Naive B cell (primary cell): ENCODE results near the gene LYVE1. TPM values are rescaled to one million over a fixed set of nuclear protein-coding genes. Genes with fewer than 3 reads are reported as not detected.

Experiments used
- ATAC-seq, 2 donors: fragments of 150-1000 bp; cut with Tn5 transposase; 2 replicates each; pipeline ENCODE4 v1.10.0; 2021; ENCODE audit warnings: low read depth in 2 of 2, mild to moderate bottlenecking in 2 of 2, moderate library complexity in 2 of 2
- DNase-seq: peaks from one replicate; pipeline ENCODE4 v3.0.0; 2022
- H3K27ac Mint-ChIP-seq, 6 donors: one replicate each; pipeline ENCODE4 v1.8.0; 2020 to 2022; ENCODE audit warnings: mild to moderate bottlenecking in 6 of 6, mixed read lengths in 6 of 6, moderate library complexity in 5 of 6, inconsistent platforms in 2 of 6
- H3K27me3 Mint-ChIP-seq, 3 donors: one replicate each; pipeline ENCODE4 v1.8.0; 2021 to 2022; ENCODE audit warnings: mixed read lengths in 3 of 3, mild to moderate bottlenecking in 1 of 3
- H3K36me3 Mint-ChIP-seq, 2 donors: one replicate each; pipeline ENCODE4 v1.8.0; 2020 to 2022; ENCODE audit warnings: mixed read lengths in 2 of 2, inconsistent platforms in 1 of 2, mild to moderate bottlenecking in 1 of 2
- H3K4me1 Mint-ChIP-seq, 3 donors: one replicate each; pipeline ENCODE4 v1.8.0; 2020 to 2022; ENCODE audit warnings: mixed read lengths in 3 of 3, inconsistent platforms in 1 of 3, mild to moderate bottlenecking in 1 of 3, moderate library complexity in 1 of 3
- H3K4me3 Mint-ChIP-seq, 8 donors: one replicate each; pipeline ENCODE4 v1.8.0; 2020 to 2022; ENCODE audit warnings: mild to moderate bottlenecking in 8 of 8, mixed read lengths in 8 of 8, moderate library complexity in 8 of 8, inconsistent platforms in 2 of 8
- H3K9me3 Mint-ChIP-seq, 7 donors: one replicate each; pipeline ENCODE4 v1.8.0; 2020 to 2022; ENCODE audit warnings: mixed read lengths in 7 of 7, mild to moderate bottlenecking in 5 of 7, inconsistent platforms in 2 of 7, moderate library complexity in 1 of 7
- polyA plus RNA-seq, 6 donors: library from polyadenylated mRNA; unstranded; fragments of 300-500 nt; fragmentation: Illumina TruSeq; gene quantifications; one replicate each; pipeline ENCODE4 v1.2.3, GENCODE V29; 2021; ENCODE audit warnings: low read depth in 6 of 6

Gene LYVE1
- polyA plus RNA-seq, 6 donors from 2014 or later = 0.08 to 0.38 (median 0.29) TPM; not detected in 1

DNA sequence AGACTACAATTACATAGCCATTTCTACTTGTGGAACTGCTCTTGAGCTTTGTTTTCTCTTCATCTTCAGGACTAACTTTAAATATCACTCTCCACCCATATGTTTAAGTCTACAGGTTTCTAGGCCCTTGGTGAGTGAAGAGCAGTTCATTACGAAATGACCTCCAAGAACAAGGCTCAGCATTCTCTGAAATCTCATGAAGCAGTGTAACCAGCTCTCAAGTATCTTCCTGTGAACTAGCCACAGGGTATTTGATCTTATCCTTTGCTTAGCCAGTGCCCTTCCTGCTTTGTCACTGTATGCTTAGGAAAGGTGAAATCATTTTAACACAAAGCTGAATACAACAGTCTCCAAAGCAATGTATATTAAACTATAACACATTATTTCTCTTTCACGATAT, 20.4 kb upstream of the LYVE1 start:
- Mint-ChIP-seq H3K4me3 (no peak overlapping the region), H3K27me3 (no peaks in the 10 kb centered on the region), H3K36me3 (peaks cover 6 to 7% of the 10 kb centered on the region in 2 donors), H3K9me3 (no peaks in the 10 kb centered on the region), H3K27ac (peak overlapping the region in 2 of 6 donors; percentile 34 to 39), H3K4me1 (peaks cover 33 to 42% (median 35%) of the 10 kb centered on the region in 3 donors)
- ATAC-seq (no peak), DNase-seq (no peak)

DNA sequence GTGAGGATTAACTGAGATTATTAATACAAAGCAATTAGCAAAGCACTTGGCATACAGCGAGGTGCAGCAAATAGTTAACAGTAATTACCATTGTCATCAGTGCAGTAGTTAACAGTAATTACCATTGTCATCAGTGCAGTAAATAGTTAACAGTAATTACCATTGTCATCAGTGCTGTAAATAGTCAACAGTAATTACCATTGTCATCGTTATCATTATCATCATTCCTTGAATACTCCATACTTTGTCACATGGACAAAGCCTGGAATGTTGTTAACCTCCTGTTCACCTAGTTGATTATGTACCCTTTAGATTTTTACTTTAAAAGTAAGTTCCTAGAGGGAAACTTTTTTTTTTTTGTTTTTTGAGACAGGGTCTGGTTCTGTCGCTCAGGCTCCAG, 19.5 kb upstream of the LYVE1 start:
- DNase-seq (no peak), ATAC-seq (no peak)
- peak overlapping the region in 1 of 6 donors; percentile 3 for H3K27ac Mint-ChIP-seq
- no peaks in the 10 kb centered on the region for H3K9me3 Mint-ChIP-seq
- no peak overlapping the region for H3K4me3 Mint-ChIP-seq
- H3K36me3 Mint-ChIP-seq = peaks cover 6 to 7% of the 10 kb centered on the region in 2 donors
- H3K4me1 Mint-ChIP-seq = peaks cover 42 to 51% (median 44%) of the 10 kb centered on the region in 3 donors
- no peaks in the 10 kb centered on the region for H3K27me3 Mint-ChIP-seq

DNA sequence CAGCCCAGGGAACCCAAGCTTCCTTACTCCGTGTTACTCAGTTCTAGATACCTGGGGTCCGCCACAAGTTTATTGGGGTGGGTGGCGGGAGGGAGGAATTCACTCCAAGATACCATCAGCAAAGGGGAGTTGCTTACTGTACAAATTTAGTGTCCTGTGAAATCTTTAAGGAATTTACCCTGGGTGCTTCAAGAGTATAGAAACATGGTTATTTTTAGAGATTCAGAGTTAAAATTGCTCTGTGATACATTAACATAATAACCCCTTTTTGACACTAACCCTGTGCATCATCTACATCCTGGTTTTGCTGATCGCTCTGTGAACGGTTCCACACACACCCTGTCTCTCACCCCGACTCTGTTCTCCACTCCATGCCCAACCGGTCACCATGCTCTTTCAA, 18.9 kb upstream of the LYVE1 start:
- ATAC-seq (no peak), DNase-seq (no peak)
- Mint-ChIP-seq H3K4me1 (peaks cover 47 to 56% (median 50%) of the 10 kb centered on the region in 3 donors), H3K27me3 (no peaks in the 10 kb centered on the region), H3K36me3 (peaks cover 6 to 7% of the 10 kb centered on the region in 2 donors), H3K27ac (peak overlapping the region in 1 of 6 donors; percentile 3), H3K9me3 (no peaks in the 10 kb centered on the region), H3K4me3 (no peak overlapping the region)

DNA sequence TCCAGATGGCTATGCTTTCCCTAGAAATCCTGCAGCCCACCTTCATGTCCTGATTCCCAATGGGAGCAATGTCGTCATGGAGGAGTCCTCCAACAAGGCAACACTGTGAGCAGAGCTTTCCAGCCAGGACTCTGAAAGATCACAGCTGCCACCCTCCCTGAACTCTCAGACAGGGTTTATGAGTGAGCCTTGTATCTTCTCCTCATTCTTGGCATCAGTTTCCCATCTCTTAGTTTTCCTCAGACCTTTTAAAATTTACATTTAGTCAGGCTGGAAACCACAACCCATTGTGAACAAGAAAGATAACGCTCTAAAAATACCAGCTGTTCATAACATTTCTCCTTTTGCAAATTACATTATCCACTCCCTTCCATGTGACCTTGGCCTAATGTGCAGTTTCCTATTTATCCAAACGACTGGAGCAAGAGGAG, 15.6 kb upstream of the LYVE1 start:
- Mint-ChIP-seq H3K27ac (peak overlapping the region in 1 of 6 donors; percentile 7), H3K27me3 (no peaks in the 10 kb centered on the region), H3K36me3 (peaks cover 0 to 7% of the 10 kb centered on the region in 2 donors), H3K9me3 (no peaks in the 10 kb centered on the region), H3K4me3 (no peak overlapping the region), H3K4me1 (peaks cover 58 to 72% (median 71%) of the 10 kb centered on the region in 3 donors)
- DNase-seq = no peak
- no peak for ATAC-seq

DNA sequence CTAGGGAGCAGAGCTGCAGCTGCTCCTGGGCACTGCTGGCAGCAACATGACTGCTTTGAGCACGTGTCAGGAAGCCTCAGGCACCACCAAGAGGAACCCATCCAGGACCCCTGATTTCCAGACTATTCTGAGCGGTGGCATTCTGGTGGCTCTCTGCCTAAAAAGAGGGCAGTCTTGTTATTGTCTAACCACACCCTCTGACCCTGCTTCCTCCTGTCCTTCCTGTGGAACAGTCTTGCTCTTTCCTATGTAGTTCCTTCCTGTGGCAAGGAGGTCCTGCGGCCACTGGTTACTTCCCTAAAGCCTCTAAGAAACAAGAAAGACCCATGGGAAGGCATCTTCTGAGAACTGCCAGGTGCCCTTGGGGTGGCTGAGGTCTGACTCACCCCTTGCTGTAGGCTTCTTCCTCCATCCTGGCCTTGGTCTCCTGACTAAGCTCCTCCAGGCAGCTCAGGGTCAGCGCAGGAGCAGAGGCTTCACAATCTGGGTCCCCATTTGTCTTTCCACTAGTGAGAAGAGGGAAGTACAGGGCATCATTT, 13.1 kb upstream of the LYVE1 start:
- Mint-ChIP-seq H3K36me3 (no peaks in the 10 kb centered on the region), H3K27me3 (no peaks in the 10 kb centered on the region), H3K4me3 (peak overlapping the region; percentile 4 to 85 (median 62)), H3K4me1 (peaks cover 70 to 85% (median 82%) of the 10 kb centered on the region in 3 donors), H3K27ac (peak overlapping the region; percentile 77 to 91 (median 86)), H3K9me3 (no peaks in the 10 kb centered on the region)
- DNase-seq (no peak), ATAC-seq (peak; percentile 23 to 34)

DNA sequence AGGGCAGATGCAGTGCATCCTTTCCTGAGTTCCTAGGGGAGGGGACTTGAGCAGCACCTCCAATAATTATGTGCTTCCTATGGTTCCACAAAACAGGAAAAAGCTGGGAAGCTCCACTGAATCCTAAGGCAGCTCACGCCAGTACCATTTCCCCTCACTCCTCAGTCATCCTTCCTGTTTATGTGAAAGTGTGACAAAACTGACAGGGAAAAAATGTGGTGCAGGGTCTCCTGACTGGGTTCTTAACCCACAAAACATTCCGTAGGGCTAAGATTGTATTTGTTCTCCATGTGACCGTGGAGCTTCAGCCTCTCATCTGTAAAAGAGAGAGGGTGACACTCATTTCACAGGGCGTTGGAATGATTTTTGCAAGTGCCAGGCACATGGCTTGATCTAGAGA, 12.2 kb upstream of the LYVE1 start:
- DNase-seq (no peak), ATAC-seq (no peak)
- H3K4me3 Mint-ChIP-seq = peak overlapping the region in 5 of 8 donors; percentile 58 to 76 (median 67)
- no peaks in the 10 kb centered on the region for H3K36me3 Mint-ChIP-seq
- H3K27me3 Mint-ChIP-seq = no peaks in the 10 kb centered on the region
- H3K4me1 Mint-ChIP-seq = peaks cover 70 to 83% (median 78%) of the 10 kb centered on the region in 3 donors
- H3K27ac Mint-ChIP-seq = peak overlapping the region in 5 of 6 donors; percentile 9 to 77 (median 17)
- H3K9me3 Mint-ChIP-seq = no peaks in the 10 kb centered on the region

DNA sequence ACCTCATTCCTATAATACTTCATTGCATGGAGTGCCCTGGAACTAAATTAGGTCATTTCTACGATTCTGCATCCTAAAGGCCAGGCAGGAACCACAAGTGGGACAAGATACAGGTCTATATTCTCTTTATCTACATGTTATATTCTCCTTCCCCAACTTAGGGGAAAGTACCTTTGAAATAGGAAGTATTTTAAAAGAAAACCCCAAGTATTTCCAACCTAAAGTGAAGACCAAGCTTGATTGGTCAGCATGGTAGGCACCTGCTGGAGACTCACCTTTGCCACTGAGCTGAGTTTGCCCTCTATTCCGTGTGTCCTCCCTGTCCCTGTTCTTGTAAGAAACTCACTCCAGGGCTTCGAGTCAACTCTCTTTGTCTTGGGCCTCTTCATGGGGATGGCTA, 11.2 kb upstream of the LYVE1 start:
- Mint-ChIP-seq H3K9me3 (no peaks in the 10 kb centered on the region), H3K4me1 (peaks cover 69 to 86% (median 77%) of the 10 kb centered on the region in 3 donors), H3K27ac (peak overlapping the region; percentile 9 to 86 (median 55)), H3K4me3 (peak overlapping the region in 6 of 8 donors; percentile 5 to 79 (median 71)), H3K36me3 (no peaks in the 10 kb centered on the region), H3K27me3 (no peaks in the 10 kb centered on the region)
- peak; percentile 21 for DNase-seq
- peak; percentile 68 to 77 for ATAC-seq

DNA sequence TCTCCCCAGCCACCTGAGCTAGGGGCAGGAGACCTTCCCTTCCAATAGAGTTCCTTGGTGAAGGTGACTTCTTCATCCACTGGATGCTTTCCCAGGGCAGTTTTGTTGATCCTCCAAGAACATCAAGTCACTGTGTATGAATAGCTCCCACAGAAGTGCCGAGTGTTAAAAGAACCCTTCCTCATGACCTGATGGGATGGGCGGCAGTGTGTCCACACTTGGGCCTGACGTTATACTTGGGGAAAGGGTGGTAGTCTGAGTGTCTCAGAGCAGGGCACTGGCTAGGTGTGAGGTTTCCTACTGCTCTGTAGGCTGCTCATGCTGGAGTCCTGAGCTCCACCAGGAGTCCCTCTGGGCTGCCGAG, 7.6 kb upstream of the LYVE1 start:
- Mint-ChIP-seq H3K27me3 (no peaks in the 10 kb centered on the region), H3K4me1 (peaks cover 60 to 80% (median 76%) of the 10 kb centered on the region in 3 donors)

DNA sequence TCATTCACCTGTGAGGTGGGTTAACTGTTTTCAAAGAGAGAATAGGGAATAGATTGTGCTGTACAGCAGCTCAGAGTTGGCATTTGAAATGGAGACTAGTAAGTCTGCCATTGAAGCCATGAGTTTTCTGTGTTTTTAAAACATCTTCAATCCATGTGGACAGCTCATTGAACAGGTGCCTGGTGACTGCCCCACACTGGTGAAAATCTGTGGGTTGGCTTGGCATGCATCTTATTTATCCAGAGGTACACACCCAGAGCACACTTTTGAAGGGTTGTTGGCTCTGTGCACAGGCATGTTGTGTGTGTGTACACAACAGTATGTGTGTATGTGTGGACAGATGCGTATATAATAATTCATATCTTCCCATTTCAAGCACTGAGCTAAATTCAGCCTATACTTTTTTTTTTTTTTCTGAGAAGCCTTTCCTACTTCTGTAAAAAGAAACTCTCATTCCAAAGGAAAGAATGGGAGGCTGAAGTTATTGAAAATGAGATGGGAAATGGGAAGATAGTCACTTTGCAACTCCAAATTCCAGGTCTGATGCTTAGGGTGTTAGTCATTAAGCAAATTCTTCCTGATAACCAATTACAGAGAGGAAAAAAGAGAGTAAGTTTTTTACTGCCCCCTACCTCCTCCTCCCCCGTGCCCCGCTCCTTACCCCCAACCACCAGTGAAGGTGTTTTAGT, 7.0 kb upstream of the LYVE1 start:
- DNase-seq (no peak), ATAC-seq (no peak)
- H3K4me1 Mint-ChIP-seq = peaks cover 55 to 75% (median 75%) of the 10 kb centered on the region in 3 donors
- no peaks in the 10 kb centered on the region for H3K27me3 Mint-ChIP-seq
- H3K9me3 Mint-ChIP-seq = no peaks in the 10 kb centered on the region
- peak overlapping the region in 1 of 6 donors; percentile 34 for H3K27ac Mint-ChIP-seq
- H3K36me3 Mint-ChIP-seq = peaks cover 0 to 6% of the 10 kb centered on the region in 2 donors
- H3K4me3 Mint-ChIP-seq = no peak overlapping the region

More for the DNA sequence above, 7.6 kb upstream of the LYVE1 start:
- Mint-ChIP-seq H3K36me3 (peaks cover 0 to 6% of the 10 kb centered on the region in 2 donors), H3K4me3 (no peak overlapping the region), H3K27ac (peak overlapping the region in 1 of 6 donors; percentile 60), H3K9me3 (no peaks in the 10 kb centered on the region)
- ATAC-seq (no peak), DNase-seq (no peak)

DNA sequence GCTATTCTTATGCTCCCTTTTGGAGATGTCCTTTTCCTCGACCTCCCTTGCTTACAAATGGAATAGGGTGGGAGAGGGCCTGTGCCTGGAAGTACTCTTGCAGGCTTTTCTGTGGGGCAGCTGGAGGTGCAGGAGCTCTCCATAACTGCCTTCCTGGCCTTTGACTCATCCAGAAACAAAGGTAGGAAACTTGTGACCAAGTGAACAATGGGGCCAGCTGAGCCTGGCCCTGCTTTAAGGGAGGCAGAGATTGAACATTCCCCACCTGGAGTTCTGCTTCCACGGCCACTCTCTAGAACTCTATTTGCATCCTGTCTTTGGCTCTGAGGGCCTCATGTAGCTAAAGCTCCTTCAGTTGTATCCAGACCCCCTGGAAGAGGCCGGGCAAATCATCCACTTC, 5.1 kb upstream of the LYVE1 start:
- DNase-seq (no peak), ATAC-seq (no peak)
- Mint-ChIP-seq H3K27ac (peak overlapping the region in 1 of 6 donors; percentile 48), H3K4me3 (peak overlapping the region in 1 of 8 donors; percentile 39), H3K4me1 (peaks cover 46 to 74% (median 65%) of the 10 kb centered on the region in 3 donors), H3K36me3 (peaks cover 0 to 12% of the 10 kb centered on the region in 2 donors), H3K27me3 (no peaks in the 10 kb centered on the region), H3K9me3 (no peaks in the 10 kb centered on the region)

DNA sequence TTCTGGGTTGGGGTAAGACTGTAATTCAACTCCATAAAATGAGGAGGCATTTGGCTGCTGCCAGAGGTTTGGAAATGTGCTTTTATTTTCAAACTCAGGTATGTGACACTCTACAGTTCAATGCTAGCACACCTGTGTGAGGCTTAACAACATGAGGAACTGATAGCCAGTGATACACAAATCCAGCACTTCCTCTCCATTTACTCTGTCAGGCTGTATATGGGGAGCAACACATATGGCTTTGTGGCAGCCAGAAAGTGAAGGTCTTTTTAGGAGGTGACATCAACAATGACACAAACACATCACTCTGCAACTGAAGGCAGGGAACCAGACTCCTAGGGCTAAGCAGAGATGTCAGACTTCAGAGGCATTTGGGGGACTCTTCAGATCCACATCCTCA, 4.6 kb upstream of the LYVE1 start:
- Mint-ChIP-seq H3K4me1 (peaks cover 44 to 68% (median 63%) of the 10 kb centered on the region in 3 donors), H3K9me3 (no peaks in the 10 kb centered on the region), H3K27ac (peak overlapping the region in 2 of 6 donors; percentile 47 to 53), H3K36me3 (peaks cover 0 to 12% of the 10 kb centered on the region in 2 donors), H3K27me3 (no peaks in the 10 kb centered on the region), H3K4me3 (peak overlapping the region in 1 of 8 donors; percentile 44)
- ATAC-seq (peak in 1 of 2 donors; percentile 54), DNase-seq (no peak)

DNA sequence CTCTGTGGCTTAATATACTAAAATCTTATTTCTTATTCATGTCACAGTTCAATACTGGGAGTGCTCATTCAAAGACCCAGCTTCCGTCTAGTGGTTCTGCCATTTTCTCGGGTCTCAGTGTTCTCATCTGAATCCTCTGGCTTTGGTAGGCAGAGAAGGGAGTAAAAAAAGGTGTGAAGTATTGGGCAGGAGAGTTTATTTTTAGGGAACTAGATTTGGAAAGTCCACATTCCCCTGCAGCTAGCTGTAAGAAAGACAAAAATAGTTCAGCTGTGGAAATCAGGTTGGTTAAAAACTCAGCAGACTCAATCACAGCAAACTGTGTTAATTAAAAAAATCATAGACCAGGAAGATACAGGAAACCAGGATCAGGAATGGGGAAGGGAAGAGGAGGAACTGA, 4.1 kb upstream of the LYVE1 start:
- Mint-ChIP-seq H3K36me3 (peaks cover 0 to 12% of the 10 kb centered on the region in 2 donors), H3K27me3 (no peaks in the 10 kb centered on the region), H3K27ac (peak overlapping the region in 2 of 6 donors; percentile 67 to 70), H3K9me3 (no peaks in the 10 kb centered on the region), H3K4me3 (peak overlapping the region in 1 of 8 donors; percentile 21), H3K4me1 (peaks cover 40 to 63% (median 60%) of the 10 kb centered on the region in 3 donors)
- DNase-seq (no peak), ATAC-seq (no peak)

DNA sequence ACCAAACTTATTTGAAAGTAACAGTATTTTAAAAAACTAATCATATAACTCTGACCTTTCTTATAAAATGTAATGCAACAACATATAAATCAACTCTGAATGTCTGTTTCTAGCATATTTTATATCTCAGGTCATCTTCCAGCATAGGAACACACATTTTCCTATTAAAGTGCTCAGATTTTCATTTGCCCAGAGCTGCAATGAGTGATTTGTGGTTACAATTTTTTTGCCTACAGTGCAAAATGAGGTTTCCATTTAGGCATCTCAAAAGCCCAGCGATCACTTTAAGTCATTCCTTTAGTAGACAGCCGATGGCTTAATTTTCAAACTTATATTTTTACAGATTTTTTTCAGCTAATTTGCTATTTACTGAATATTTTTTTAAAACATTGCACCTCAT, 1.0 kb downstream of the LYVE1 start:
- Mint-ChIP-seq H3K9me3 (peaks cover 0 to 1% (median 0%) of the 10 kb centered on the region in 7 donors), H3K36me3 (peaks cover 0 to 12% of the 10 kb centered on the region in 2 donors), H3K4me3 (no peak overlapping the region), H3K4me1 (peaks cover 44 to 63% (median 63%) of the 10 kb centered on the region in 3 donors), H3K27me3 (no peaks in the 10 kb centered on the region), H3K27ac (peak overlapping the region in 3 of 6 donors; percentile 18 to 80 (median 21))
- ATAC-seq = no peak
- DNase-seq = no peak
